Glutamatergic neuron (in vitro differentiated cells): ENCODE results near the gene HOXA9. TPM values are rescaled to one million over a fixed set of nuclear protein-coding genes. Genes with fewer than 3 reads are reported as not detected.
A peak's percentile ranks its signal among the peaks of the same experiment; 100 is the strongest.

Source experiments
- DNase-seq: peaks from one replicate; pipeline ENCODE4 v3.0.0; 2022
- H3K27ac Mint-ChIP-seq: one replicate; pipeline ENCODE4 v1.8.0; 2020; ENCODE audit warnings: mild to moderate bottlenecking, mixed read lengths, inconsistent platforms; ENCODE audit not compliant: unreplicated experiment
- H3K27me3 Mint-ChIP-seq: one replicate; pipeline ENCODE4 v1.8.0; 2020; ENCODE audit warnings: mild to moderate bottlenecking, moderate library complexity, mixed read lengths, inconsistent platforms; ENCODE audit not compliant: unreplicated experiment
- H3K36me3 Mint-ChIP-seq: one replicate; pipeline ENCODE4 v1.8.0; 2020; ENCODE audit warnings: mild to moderate bottlenecking, mixed read lengths, inconsistent platforms; ENCODE audit not compliant: unreplicated experiment
- H3K4me1 Mint-ChIP-seq: one replicate; pipeline ENCODE4 v1.8.0; 2020; ENCODE audit warnings: mild to moderate bottlenecking, low read depth, mixed read lengths, inconsistent platforms; ENCODE audit not compliant: unreplicated experiment
- H3K4me3 Mint-ChIP-seq: one replicate; pipeline ENCODE4 v1.8.0; 2020; ENCODE audit warnings: mild to moderate bottlenecking, mixed read lengths, inconsistent platforms; ENCODE audit not compliant: unreplicated experiment
- H3K9me3 Mint-ChIP-seq: one replicate; pipeline ENCODE4 v1.8.0; 2020; ENCODE audit warnings: mild to moderate bottlenecking, moderate library complexity, mixed read lengths, inconsistent platforms; ENCODE audit not compliant: unreplicated experiment
- total RNA-seq: library from RNA; stranded (reverse); fragmentation: NEBNext Ultra II Directional; extraction: Animal tissue kit (Norgen Biotek cat#: 25700); gene quantifications from one replicate; pipeline ENCODE4 v1.2.1, GENCODE V29; 2021; ENCODE audit not compliant: unreplicated experiment
- TF ChIP-seq, protein P1 (sequence below): fragments of 200-600 bp; sonication (generic); IDR thresholded peaks from one replicate; pipeline ENCODE4 v1.5.0; 2021; ENCODE audit not compliant: partially characterized antibody, unreplicated experiment

HOXA9 gene
- total RNA-seq, 1 donor from 2014 or later, result not detected

DNA sequence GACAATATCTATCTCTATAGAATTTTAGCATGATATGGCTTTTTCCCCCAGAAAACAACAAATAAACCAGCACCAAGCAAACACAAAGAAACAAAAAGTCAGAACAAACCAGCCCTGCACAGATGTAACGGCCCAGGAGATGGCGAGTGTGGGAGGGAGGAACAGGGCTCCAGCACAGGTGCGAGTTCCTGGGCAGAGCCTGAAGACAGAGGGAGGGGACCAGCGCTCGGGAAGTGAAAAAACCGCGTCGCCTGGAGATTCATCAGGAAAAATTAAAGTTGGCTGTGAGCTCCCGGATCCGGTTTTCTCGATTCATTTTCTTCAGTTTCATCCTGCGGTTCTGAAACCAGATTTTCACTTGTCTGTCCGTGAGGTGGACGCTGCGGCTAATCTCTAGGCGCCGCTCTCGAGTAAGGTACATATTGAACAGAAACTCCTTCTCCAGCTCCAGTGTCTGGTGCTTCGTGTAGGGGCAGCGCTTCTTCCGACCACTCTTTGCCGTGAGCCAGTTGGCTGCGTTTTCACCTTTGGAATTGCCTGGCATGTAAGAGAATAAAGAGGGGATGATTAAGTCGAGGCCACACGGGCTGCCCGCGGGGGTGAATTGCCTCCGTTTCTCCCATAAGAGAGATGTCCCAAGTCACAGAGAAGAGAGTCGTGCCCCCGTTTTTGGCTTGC is 6.4 kb upstream of the HOXA9 start:
- H3K36me3 Mint-ChIP-seq, result peaks cover 4% of the 10 kb centered on the region
- DNase-seq, result peak; percentile 16
- peaks cover 13% of the 10 kb centered on the region for H3K9me3 Mint-ChIP-seq
- H3K4me1 Mint-ChIP-seq, result no peaks in the 10 kb centered on the region
- peaks cover 43% of the 10 kb centered on the region for H3K27me3 Mint-ChIP-seq
- TF ChIP-seq, protein P1, sequence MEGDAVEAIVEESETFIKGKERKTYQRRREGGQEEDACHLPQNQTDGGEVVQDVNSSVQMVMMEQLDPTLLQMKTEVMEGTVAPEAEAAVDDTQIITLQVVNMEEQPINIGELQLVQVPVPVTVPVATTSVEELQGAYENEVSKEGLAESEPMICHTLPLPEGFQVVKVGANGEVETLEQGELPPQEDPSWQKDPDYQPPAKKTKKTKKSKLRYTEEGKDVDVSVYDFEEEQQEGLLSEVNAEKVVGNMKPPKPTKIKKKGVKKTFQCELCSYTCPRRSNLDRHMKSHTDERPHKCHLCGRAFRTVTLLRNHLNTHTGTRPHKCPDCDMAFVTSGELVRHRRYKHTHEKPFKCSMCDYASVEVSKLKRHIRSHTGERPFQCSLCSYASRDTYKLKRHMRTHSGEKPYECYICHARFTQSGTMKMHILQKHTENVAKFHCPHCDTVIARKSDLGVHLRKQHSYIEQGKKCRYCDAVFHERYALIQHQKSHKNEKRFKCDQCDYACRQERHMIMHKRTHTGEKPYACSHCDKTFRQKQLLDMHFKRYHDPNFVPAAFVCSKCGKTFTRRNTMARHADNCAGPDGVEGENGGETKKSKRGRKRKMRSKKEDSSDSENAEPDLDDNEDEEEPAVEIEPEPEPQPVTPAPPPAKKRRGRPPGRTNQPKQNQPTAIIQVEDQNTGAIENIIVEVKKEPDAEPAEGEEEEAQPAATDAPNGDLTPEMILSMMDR, result no peak
- no peak overlapping the region for H3K4me3 Mint-ChIP-seq
- H3K27ac Mint-ChIP-seq, result no peak overlapping the region

DNA sequence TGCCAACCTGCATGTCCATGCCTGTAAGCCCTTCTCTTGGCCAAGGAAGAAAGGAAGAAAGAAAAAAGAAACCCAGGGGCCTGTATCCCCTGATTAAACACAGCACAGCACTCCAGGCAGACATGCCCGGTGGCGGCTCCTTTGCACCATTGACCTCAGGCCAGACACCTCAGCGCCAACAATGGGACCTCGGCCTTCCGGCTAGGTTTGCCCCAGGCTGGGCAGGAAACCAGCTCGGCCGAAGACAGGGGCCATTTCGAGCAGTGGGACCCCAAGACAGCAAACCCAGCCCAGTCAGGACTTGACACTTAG is 5.9 kb upstream of the HOXA9 start:
- H3K27me3 Mint-ChIP-seq, result peaks cover 43% of the 10 kb centered on the region
- DNase-seq, result peak; percentile 21
- TF ChIP-seq, protein P1, result no peak
- H3K9me3 Mint-ChIP-seq, result peaks cover 13% of the 10 kb centered on the region
- H3K4me1 Mint-ChIP-seq, result no peaks in the 10 kb centered on the region
- no peak overlapping the region for H3K4me3 Mint-ChIP-seq
- no peak overlapping the region for H3K27ac Mint-ChIP-seq
- peaks cover 4% of the 10 kb centered on the region for H3K36me3 Mint-ChIP-seq

DNA sequence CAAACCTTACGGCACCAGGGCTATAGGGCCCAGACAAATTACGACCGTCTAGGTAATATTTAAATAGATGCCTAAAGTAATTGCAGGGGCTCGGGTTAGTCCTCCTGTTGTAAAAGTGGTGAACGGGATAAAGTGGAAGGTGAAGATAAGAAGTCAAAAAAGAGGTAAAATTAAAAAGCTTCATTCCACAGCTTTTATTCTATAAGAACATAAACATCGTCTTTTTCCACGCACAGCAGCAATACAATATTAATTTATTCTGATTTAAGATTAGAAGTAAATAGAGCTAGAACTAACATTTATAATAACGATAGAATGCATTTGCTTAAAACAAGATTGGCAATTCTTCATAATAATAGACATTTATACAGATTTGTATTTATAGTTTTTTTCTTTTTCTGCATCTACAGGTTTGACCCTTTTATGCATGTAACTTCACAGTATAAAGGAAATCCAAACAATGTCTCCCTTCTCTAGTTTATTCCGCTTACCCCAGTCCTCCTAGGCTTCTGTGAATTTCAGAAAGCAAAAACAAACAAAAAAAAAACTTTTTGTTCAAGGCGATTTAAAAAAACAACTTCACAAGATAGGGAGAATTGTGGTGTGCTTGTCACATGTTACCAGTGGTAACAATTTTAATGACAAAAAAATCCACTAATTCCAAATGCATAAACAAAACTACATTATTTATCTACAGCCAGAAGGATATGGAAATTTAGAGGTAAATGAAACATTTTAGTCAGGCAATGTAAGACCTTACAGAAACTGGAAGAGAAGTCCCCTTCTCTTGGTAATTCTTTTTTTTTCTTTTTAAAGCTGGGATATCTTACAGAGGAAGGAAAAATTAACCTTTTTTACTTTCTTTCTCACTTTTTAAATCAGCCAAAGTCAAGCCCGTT is 5.3 kb upstream of the HOXA9 start:
- peaks cover 4% of the 10 kb centered on the region for H3K36me3 Mint-ChIP-seq
- no peak overlapping the region for H3K4me3 Mint-ChIP-seq

DNA sequence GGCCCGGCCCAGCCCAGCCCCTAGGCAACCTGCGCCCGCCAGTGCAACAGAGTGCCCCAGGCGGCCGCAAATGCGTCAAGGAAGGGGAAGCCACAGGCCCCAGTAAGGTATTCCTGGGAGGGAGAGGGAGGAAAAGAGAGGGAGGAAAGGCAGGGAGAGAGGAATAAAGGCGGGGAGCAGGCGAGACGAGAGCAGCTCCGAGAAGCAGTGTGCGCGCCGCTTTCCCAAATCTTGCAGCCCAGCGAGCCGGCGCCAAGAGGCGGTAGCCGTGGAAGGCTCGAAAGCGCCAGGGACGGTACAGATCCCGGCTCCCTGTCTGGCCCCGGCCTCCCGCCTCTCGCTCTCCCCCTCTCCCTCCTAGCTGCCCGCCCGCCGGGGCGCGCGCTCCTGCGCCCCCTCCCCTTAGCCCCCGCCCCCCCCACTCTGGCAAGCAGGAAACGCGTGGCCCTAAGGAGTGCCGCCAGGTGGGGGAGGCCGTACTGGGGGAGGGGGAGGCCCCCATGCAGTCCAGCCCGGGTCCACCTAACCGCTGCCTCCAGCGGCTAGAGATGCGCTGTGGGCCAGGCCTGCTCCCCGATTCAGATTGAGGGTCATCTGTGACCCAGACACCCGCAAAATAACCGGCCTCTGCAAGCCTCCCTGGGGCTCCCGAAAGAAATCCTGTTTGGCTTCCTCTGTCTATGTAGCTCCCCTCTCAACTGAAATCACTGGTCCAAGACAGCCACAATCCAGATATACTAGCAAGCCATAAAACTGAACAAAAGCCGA is 4.5 kb upstream of the HOXA9 start:
- TF ChIP-seq, protein P1, result no peak
- Mint-ChIP-seq H3K27ac (no peak overlapping the region), H3K36me3 (peaks cover 4% of the 10 kb centered on the region), H3K27me3 (peaks cover 37% of the 10 kb centered on the region), H3K9me3 (peaks cover 18% of the 10 kb centered on the region), H3K4me1 (peaks cover 2% of the 10 kb centered on the region), H3K4me3 (no peak overlapping the region)
- peak; percentile 46 for DNase-seq

More for the DNA sequence above, 5.3 kb upstream of the HOXA9 start:
- peaks cover 41% of the 10 kb centered on the region for H3K27me3 Mint-ChIP-seq
- peaks cover 17% of the 10 kb centered on the region for H3K9me3 Mint-ChIP-seq
- no peak overlapping the region for H3K27ac Mint-ChIP-seq
- H3K4me1 Mint-ChIP-seq, result peaks cover under 1% of the 10 kb centered on the region
- TF ChIP-seq, protein P1, result no peak
- no peak for DNase-seq
